ENCODE data around the gene OPCML.

OPCML gene

GRCh38 chr11:132475026-132475425, 1057.3 kb downstream of the OPCML start:
- in situ Hi-C loops (cut with HindIII; ENCODE audit: low sequenced_read_pairs), result no loop called here

GRCh38 chr11:132472411-132473172, 1059.7 kb downstream of the OPCML start:
- in situ Hi-C loops (cut with HindIII; ENCODE audit: low sequenced_read_pairs), result no loop called here

GRCh38 chr11:132471466-132471865, 1060.8 kb downstream of the OPCML start:
- in situ Hi-C loops (cut with HindIII; ENCODE audit: low sequenced_read_pairs), result no loop called here

GRCh38 chr11:132466983-132467382, 1065.3 kb downstream of the OPCML start:
- in situ Hi-C loops (cut with HindIII; ENCODE audit: low sequenced_read_pairs), result no loop called here

GRCh38 chr11:132464939-132465338, 1067.4 kb downstream of the OPCML start:
- in situ Hi-C loops (cut with HindIII; ENCODE audit: low sequenced_read_pairs), result no loop called here

- in situ Hi-C loops (cut with HindIII; ENCODE audit: low sequenced_read_pairs), result no loop called here
These were observed 1068.3 kb downstream of the OPCML start for GRCh38 chr11:132464003-132464342.

- in situ Hi-C loops (cut with HindIII; ENCODE audit: low sequenced_read_pairs), result no loop called here
These were observed 1068.9 kb downstream of the OPCML start for GRCh38 chr11:132463295-132464002.

GRCh38 chr11:132459736-132460135, 1072.6 kb downstream of the OPCML start:
- in situ Hi-C loops (cut with HindIII; ENCODE audit: low sequenced_read_pairs), result no loop called here

- in situ Hi-C loops (cut with HindIII; ENCODE audit: low sequenced_read_pairs), result no loop called here
These were observed 1074.9 kb downstream of the OPCML start for GRCh38 chr11:132457445-132457844.

GRCh38 chr11:132456751-132457328, 1075.5 kb downstream of the OPCML start:
- in situ Hi-C loops (cut with HindIII; ENCODE audit: low sequenced_read_pairs), result no loop called here

- in situ Hi-C loops (cut with HindIII; ENCODE audit: low sequenced_read_pairs), result no loop called here
These were observed 1077.3 kb downstream of the OPCML start for GRCh38 chr11:132455044-132455443.

GRCh38 chr11:132453406-132453805, 1078.9 kb downstream of the OPCML start:
- in situ Hi-C loops (cut with HindIII; ENCODE audit: low sequenced_read_pairs), result no loop called here

- in situ Hi-C loops (cut with HindIII; ENCODE audit: low sequenced_read_pairs), result no loop called here
These were observed 1079.7 kb downstream of the OPCML start for GRCh38 chr11:132452616-132453015.

- in situ Hi-C loops (cut with HindIII; ENCODE audit: low sequenced_read_pairs), result no loop called here
These were observed 1080.2 kb downstream of the OPCML start for GRCh38 chr11:132451942-132452601.

GRCh38 chr11:132450631-132451030, 1081.7 kb downstream of the OPCML start:
- in situ Hi-C loops (cut with HindIII; ENCODE audit: low sequenced_read_pairs), result no loop called here

- in situ Hi-C loops (cut with HindIII; ENCODE audit: low sequenced_read_pairs), result no loop called here
These were observed 1083.8 kb downstream of the OPCML start for GRCh38 chr11:132448334-132448995.

GRCh38 chr11:132447761-132448160, 1084.5 kb downstream of the OPCML start:
- in situ Hi-C loops (cut with HindIII; ENCODE audit: low sequenced_read_pairs), result no loop called here

- in situ Hi-C loops (cut with HindIII; ENCODE audit: low sequenced_read_pairs), result no loop called here
These were observed 1086.4 kb downstream of the OPCML start for GRCh38 chr11:132445859-132446291.

GRCh38 chr11:132444911-132445310, 1087.4 kb downstream of the OPCML start:
- in situ Hi-C loops (cut with HindIII; ENCODE audit: low sequenced_read_pairs), result no loop called here

GRCh38 chr11:132439711-132440255, 1092.5 kb downstream of the OPCML start:
- in situ Hi-C loops (cut with HindIII; ENCODE audit: low sequenced_read_pairs), result no loop called here

- in situ Hi-C loops (cut with HindIII; ENCODE audit: low sequenced_read_pairs), result no loop called here
These were observed 1093.9 kb downstream of the OPCML start for GRCh38 chr11:132438418-132438817.

All from DLD1 (cell line).